Measurements from ENCODE around the gene NCKAP5.

DNA sequence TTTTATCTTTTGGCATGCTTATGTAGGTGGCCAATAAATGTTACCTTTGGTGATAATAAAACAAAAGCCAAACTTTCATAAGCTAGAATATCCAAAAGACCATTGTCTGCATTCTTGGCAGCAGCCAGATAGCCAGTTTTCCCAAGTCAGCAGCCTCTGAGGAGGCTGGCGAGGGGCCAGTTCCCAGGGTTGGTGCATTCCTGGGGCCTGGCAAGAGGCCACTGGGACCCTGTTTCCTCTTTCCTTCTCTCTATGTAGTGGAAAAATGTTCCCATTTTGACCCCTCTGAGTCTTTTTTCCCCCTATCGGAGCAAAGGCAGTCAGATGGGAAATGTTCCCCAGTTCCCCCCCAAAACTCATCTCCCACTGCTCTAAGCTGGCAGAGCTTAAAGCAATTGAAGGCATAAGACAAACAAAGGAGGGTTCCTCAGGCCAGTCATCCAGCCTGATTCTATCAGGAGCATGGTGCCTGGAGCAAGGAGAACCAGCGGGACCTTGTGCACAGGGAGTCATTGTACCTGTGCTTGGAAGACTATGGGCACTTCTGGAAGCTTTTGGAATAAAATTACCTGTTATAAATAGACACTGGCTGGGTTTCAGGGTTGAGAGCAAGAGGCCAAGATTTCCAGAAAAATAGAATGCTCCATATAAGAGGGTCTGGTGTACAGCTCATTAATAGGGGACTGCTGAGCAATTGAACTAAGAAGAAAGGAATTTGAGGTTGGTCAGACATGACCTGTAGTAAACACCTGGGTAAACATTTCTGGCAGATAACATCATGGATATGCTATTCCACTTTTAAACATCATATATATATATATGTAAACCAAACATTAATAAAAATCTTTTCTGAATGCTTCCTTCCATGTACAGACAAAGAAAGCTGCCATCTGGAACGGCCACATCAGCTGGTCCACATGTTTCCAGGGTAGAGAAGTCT lies 63.4 kb downstream of the NCKAP5 start:
- TF ChIP-seq POLR2A (IDR thresholded peaks at IDR 0.05): no peak
- TF ChIP-seq POLR2AphosphoS5 (IDR thresholded peaks at IDR 0.05): no peak
- TF ChIP-seq, protein P1, sequence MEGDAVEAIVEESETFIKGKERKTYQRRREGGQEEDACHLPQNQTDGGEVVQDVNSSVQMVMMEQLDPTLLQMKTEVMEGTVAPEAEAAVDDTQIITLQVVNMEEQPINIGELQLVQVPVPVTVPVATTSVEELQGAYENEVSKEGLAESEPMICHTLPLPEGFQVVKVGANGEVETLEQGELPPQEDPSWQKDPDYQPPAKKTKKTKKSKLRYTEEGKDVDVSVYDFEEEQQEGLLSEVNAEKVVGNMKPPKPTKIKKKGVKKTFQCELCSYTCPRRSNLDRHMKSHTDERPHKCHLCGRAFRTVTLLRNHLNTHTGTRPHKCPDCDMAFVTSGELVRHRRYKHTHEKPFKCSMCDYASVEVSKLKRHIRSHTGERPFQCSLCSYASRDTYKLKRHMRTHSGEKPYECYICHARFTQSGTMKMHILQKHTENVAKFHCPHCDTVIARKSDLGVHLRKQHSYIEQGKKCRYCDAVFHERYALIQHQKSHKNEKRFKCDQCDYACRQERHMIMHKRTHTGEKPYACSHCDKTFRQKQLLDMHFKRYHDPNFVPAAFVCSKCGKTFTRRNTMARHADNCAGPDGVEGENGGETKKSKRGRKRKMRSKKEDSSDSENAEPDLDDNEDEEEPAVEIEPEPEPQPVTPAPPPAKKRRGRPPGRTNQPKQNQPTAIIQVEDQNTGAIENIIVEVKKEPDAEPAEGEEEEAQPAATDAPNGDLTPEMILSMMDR (IDR thresholded peaks at IDR 0.05 in 8 of 11, conservative IDR thresholded peaks at IDR 0.05 in 3 of 11): no peak

Data from spleen (tissue), 7 donors.